Measurements from ENCODE around the gene HOXC12.

The HOXC12 gene

DNA sequence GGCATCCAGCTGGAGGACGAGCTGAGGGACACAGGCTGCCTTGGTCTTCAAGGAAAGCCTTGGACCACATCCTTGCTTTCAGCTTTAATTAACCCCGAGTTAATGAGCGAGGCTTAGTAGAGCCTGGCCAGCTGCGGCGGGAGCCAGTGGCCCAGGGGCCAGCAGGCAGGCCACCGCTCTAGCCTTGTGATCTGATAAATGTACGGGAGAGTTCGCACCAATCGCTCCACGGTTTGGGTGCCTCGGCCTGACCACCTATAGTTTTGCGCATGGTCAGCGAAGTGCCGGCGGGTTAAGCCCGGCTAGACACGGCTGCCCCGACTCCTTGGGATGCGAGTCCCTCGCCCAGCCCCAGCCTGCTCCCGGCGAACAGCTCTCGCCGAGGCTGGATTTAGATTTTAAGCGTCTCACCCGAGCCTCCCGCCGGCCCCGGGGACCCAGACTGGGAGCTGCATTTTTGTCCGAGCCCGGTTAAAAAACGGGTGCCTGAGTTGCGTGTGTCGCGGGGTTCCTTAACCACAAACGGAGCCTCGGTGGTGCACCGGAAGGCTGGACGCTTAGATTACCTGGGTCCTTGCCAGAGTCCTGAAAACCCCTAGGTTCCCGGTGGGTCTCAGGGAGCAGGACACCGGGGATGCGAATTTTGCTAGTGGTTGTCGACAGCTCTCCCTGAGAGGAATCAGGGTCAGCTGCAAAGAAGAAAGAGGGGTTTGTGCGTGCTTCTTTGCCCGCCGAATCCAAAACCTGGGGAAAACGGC, 2.9 kb upstream of the HOXC12 start:
- TF ChIP-seq, protein P1, sequence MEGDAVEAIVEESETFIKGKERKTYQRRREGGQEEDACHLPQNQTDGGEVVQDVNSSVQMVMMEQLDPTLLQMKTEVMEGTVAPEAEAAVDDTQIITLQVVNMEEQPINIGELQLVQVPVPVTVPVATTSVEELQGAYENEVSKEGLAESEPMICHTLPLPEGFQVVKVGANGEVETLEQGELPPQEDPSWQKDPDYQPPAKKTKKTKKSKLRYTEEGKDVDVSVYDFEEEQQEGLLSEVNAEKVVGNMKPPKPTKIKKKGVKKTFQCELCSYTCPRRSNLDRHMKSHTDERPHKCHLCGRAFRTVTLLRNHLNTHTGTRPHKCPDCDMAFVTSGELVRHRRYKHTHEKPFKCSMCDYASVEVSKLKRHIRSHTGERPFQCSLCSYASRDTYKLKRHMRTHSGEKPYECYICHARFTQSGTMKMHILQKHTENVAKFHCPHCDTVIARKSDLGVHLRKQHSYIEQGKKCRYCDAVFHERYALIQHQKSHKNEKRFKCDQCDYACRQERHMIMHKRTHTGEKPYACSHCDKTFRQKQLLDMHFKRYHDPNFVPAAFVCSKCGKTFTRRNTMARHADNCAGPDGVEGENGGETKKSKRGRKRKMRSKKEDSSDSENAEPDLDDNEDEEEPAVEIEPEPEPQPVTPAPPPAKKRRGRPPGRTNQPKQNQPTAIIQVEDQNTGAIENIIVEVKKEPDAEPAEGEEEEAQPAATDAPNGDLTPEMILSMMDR (IDR thresholded peaks at IDR 0.05; ENCODE audit: low read depth, low read length, missing control alignments), result no peak
- no peak overlapping the region for H3K4me3 ChIP-seq (ENCODE audit: low read depth, low read length)
- DNase-seq (ENCODE audit: low read depth), result no peak
- in situ Hi-C loops (cut with HindIII; ENCODE audit: low sequenced_read_pairs), result no loop called here

DNA sequence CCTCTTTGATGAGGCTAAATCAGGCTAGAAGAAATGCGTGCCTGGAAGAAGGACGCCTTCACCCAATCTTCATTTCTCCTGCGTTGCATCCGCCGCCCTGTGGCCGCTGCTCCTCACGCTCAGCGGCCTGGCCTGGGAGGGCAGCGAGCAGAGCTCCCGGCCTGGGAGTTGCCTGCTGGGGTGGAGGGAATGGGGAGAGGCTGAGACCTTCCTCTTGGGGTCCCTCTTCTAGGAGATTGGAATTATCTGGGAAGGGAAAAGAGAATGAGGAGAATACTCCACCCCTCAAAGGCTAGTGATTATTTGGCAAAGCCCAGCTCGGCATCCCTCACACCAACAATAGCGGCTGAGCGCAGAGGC, 2.4 kb upstream of the HOXC12 start:
- H3K4me3 ChIP-seq (ENCODE audit: low read depth, low read length), result no peak overlapping the region
- TF ChIP-seq, protein P1 (IDR thresholded peaks at IDR 0.05; ENCODE audit: low read depth, low read length, missing control alignments), result no peak
- DNase-seq (ENCODE audit: low read depth), result no peak
- in situ Hi-C loops (cut with HindIII; ENCODE audit: low sequenced_read_pairs), result no loop called here

DNA sequence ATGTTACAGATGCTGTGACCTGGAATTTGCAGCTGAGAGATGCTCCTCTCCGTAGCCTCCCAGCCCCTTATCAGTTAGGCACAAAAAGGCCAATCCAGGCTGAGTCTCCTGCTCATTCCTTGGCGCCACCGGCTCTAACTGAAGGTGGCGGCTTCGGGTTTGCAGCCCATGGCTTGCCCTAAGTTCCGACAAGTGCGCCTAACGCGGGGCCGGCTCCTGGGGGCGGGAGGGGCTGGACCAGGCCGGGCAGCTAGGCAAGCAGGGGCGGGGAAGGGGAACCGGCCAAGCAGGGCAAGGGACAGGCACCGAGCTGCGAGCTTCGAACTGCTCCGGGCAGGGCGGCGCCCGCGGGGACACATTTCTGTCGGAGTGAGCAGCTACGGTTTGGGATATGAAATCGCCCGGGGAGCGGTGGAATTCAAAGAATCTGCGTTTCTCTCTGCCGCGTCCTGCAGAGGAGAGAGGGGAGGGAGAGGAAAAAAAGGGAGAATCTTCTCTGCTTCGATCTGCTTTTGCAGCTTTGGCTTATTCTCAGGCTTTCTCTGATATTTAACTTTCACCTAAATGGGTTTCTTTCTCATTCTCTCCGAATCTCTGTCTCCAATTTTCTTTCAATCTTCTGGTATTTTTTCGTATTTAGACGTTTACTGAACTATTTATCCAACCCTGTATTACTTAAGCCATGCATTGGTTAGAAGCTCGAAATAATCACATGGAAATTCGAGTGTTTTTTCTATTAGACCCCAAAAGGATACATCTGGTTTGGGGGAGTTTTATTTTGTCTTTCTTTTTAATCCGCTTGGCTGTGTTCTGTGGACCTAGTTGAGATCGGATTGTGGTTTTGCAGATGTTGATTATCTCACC, 1.6 kb upstream of the HOXC12 start:
- TF ChIP-seq, protein P1 (IDR thresholded peaks at IDR 0.05; ENCODE audit: low read depth, low read length, missing control alignments), result no peak
- no peak for DNase-seq (ENCODE audit: low read depth)
- in situ Hi-C loops (cut with HindIII; ENCODE audit: low sequenced_read_pairs), result no loop called here
- H3K4me3 ChIP-seq (ENCODE audit: low read depth, low read length), result no peak overlapping the region

DNA sequence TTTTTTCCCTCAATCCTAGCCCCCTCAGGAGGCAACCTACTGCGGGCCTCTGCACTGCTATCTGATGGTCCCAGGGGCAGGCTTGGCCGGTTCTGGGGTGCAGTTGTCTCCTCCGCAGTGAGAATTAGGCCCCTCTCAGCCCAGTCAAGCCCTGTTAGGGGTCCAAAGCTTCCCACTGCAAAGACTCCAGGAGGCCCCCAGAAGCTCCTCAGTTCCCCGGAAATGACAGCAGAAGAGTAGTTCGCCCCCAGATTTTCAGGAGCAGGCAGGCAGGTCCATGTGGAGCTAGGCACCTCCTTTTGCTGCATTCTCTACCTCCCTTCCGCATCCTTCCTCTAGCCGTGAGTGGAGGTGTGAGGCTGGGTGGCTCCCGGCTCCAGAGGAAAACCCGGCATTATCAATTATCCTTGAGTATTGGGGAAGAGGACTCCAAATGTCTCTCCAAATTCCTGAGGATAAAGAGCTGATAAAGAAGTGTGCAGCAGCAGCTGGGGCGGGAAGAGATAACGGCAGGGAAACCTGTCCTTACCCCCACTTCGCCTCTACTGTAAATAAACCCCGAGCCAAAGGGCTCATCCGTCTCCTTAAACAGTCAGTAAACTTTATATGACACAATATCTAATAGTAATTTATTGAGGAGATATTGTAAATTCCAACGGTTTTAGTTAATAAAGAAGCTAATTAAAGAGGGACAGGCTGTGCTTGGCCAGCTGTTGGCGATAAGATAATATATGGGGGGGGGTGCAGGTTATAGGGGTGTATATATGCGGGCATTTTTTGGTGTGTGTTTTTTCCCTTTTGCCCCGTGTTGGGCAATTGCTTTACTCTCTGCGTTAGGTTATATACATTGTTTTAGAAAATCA, 641 bp upstream of the HOXC12 start:
- H3K4me3 ChIP-seq (ENCODE audit: low read depth, low read length), result no peak overlapping the region
- TF ChIP-seq, protein P1 (IDR thresholded peaks at IDR 0.05; ENCODE audit: low read depth, low read length, missing control alignments), result no peak
- in situ Hi-C loops (cut with HindIII; ENCODE audit: low sequenced_read_pairs), result no loop called here
- DNase-seq (ENCODE audit: low read depth), result no peak

DNA sequence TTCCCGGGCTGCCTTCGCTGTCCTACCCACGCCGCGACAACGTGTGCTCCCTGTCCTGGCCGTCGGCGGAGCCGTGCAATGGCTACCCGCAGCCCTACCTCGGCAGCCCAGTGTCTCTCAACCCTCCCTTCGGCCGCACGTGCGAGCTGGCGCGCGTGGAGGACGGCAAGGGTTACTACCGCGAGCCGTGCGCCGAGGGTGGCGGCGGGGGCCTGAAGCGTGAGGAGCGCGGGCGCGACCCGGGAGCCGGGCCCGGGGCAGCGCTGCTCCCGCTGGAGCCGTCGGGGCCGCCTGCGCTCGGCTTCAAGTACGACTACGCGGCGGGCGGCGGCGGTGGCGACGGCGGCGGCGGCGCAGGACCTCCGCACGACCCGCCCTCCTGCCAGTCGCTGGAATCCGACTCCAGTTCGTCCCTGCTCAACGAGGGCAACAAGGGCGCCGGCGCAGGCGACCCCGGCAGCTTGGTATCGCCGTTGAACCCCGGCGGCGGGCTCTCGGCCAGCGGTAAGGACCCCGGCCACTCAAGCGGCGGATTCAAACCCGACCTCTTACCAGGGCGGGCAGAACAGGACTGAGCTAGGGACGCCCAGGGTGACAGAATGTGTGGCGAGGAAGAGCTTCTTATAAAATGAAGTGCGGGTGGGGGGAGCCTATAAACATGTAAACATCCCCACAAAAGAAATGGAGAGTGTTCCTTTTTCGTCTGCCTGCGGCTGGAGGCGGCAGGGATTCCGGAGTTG, 503 bp downstream of the HOXC12 start:
- in situ Hi-C loops (cut with HindIII; ENCODE audit: low sequenced_read_pairs), result no loop called here
- TF ChIP-seq, protein P1 (IDR thresholded peaks at IDR 0.05; ENCODE audit: low read depth, low read length, missing control alignments), result no peak
- no peak for DNase-seq (ENCODE audit: low read depth)
- no peak overlapping the region for H3K4me3 ChIP-seq (ENCODE audit: low read depth, low read length)
